Measurements from ENCODE around the gene ABHD17C. TPM values are rescaled to one million over a fixed set of nuclear protein-coding genes. Genes with fewer than 3 reads are reported as not detected.
"Not testable (repeated sequence)": the region's sequence is repeated elsewhere in the genome, so short reads cannot be mapped to it uniquely, and the experiment has no call there.

Gene ABHD17C
- total RNA-seq, 1 experiment from 2014 or later, result 7.2 TPM

- DNase-seq (ENCODE audit: low read depth), result no peak
Measured at GRCh38 chr15:80730926-80731325, 35.8 kb downstream of the ABHD17C start.

- DNase-seq (ENCODE audit: low read depth), result no peak
Measured at GRCh38 chr15:80732167-80732566, 37.1 kb downstream of the ABHD17C start.

GRCh38 chr15:80732818-80733217, 37.7 kb downstream of the ABHD17C start:
- no peak for DNase-seq (ENCODE audit: low read depth)

GRCh38 chr15:80733460-80733859, 38.4 kb downstream of the ABHD17C start:
- no peak for DNase-seq (ENCODE audit: low read depth)

GRCh38 chr15:80735344-80735743, 40.2 kb downstream of the ABHD17C start:
- DNase-seq (ENCODE audit: low read depth), result no peak

- no peak for DNase-seq (ENCODE audit: low read depth)
Measured at GRCh38 chr15:80736560-80736959, 41.5 kb downstream of the ABHD17C start.

DNA sequence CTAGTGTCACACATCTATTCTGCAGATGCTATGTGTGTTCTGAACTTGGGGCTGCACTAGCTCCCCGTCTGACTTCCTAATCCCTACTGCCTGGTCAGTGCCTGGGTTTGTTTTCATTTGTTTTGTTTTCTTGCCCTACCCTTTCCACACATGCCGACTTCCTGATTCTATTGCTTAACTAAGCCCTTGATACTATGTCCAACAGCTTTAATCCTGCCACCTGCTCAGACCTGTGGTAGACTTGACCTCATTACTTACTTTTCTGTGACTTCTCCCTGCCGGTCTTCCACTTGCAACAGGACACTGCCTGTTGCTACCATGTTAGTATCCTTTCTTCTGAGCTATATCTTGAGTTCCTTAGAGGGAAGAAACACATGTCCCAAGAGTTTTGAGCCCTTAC, 44.8 kb downstream of the ABHD17C start:
- DNase-seq (ENCODE audit: low read depth), result no peak

DNA sequence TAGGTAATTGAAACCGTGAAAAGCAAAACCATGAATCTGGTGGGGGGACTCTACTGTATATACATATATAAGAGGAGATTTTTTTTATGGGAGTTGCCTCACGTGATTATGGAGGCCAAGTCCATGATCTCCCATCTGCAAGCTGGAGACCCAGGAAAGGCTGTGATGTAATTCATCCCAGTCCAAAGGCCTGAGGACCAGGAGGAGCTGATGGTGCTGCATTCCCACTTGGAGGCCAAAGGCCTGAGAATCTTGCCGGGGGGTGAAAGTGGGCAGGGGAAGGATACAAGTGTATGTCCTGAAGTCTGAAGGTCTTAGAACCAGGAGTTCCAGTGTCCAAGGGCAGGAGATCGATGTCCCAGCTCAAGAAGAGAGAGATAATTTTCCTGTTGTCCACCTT, 47.0 kb downstream of the ABHD17C start:
- DNase-seq (ENCODE audit: low read depth), result no peak

DNA sequence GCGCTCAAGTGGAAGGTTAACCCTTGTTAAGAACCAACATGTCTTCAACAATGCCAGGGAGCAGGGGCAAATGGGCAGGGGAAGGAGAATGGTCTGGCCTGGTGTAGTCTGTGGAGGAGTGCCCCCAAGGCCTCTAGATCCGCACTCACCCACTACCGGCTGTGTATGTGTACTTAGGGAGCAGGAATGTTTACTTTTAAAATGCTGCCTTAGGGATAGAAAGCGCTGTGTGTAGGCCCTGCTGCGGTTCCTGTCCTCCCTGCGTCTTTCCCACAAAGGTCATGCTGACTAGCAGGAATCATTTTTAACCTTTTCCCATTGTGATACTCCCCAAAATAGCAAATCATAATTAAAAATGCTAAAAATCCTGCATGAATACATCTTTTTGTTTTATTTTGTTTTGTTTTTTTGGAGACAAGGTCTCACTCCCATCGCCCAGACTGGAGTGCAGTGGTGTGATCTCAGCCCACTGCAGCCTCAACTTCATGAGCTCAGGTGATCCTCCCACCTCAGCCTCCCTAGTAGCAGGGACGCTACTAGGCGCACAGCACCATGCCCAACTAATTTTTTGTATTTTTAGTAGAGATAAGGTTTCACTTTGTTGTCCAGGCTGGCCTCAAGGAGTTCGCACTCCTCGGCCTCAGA, 48.2 kb downstream of the ABHD17C start:
- peak; percentile 10 for DNase-seq (ENCODE audit: low read depth)

- DNase-seq (ENCODE audit: low read depth), result no peak
Measured at GRCh38 chr15:80744415-80744814, 49.3 kb downstream of the ABHD17C start.

- DNase-seq (ENCODE audit: low read depth), result peak; percentile 43
Measured at GRCh38 chr15:80744826-80745225, 49.7 kb downstream of the ABHD17C start.

GRCh38 chr15:80745888-80746287, 50.8 kb downstream of the ABHD17C start:
- DNase-seq (ENCODE audit: low read depth), result no peak

- DNase-seq (ENCODE audit: low read depth), result no peak
Measured at GRCh38 chr15:80747317-80748053, 52.4 kb downstream of the ABHD17C start.

GRCh38 chr15:80749589-80749988, 54.5 kb downstream of the ABHD17C start:
- peak; percentile 37 for DNase-seq (ENCODE audit: low read depth)

- no peak for DNase-seq (ENCODE audit: low read depth)
Measured at GRCh38 chr15:80750575-80750974, 55.5 kb downstream of the ABHD17C start.

DNA sequence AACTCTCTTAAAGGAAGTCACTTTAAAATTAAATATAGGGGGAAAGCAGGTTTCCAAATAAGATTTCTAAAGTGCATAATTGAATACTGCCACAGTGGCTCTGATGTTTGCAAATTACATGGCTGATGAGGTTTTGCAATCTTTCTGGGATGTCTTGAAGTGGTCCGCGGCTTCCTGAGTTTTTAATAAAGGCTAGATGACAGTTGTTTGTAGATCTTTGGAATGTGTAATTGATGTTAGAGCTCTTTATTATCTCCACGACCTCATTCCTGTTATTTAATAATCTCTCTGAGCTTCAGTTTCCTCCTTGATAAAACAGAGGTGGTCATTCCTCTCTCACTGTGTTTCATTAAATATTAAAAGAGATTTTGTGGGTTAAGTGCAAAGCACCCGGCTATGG, 57.1 kb downstream of the ABHD17C start:
- no peak for DNase-seq (ENCODE audit: low read depth)

DNA sequence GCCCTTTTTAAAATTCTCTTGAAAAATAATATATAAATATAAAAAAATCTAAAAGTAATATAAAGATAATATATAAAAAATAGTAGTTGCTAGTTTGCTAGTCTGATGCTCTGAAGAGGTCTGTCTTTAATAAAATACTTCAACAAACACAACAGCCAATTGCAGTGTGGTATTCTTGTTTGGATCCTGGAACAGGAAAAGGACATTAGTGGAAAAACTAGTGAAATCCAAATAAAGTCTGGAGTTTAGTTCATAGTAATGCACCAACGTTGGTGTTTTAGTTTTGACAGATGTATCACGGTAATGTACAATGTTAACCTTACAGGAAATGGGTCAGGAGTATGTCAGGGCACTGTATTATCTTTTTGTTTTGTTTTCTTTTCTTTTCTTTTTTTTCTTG, 58.1 kb downstream of the ABHD17C start:
- no peak for DNase-seq (ENCODE audit: low read depth)

GRCh38 chr15:80754014-80754413, 58.9 kb downstream of the ABHD17C start:
- no peak for DNase-seq (ENCODE audit: low read depth)

- DNase-seq (ENCODE audit: low read depth), result no peak
Measured at GRCh38 chr15:80755885-80756284, 60.8 kb downstream of the ABHD17C start.

- no peak for DNase-seq (ENCODE audit: low read depth)
Measured at GRCh38 chr15:80758130-80758745, 63.1 kb downstream of the ABHD17C start.

DNA sequence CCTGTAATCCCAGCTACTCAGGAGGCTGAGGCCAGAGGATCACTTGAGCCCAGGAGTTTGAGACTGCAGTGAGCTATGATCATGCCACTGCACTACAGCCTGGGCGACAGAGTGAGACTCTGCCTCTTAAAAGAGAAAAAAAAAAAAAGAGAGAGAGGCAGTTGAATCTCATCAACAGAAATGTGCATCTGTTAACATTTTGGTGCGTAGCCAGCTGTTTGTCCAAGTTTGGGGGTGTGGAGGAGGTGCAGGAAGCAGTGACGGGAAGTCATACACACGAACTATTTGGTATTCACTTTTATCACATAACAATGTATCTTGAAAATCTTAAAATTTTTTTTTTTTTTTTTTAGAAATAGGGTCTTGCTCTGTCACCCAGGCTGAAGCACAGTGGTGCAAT, 65.8 kb downstream of the ABHD17C start:
- DNase-seq (ENCODE audit: low read depth), result no peak

DNA sequence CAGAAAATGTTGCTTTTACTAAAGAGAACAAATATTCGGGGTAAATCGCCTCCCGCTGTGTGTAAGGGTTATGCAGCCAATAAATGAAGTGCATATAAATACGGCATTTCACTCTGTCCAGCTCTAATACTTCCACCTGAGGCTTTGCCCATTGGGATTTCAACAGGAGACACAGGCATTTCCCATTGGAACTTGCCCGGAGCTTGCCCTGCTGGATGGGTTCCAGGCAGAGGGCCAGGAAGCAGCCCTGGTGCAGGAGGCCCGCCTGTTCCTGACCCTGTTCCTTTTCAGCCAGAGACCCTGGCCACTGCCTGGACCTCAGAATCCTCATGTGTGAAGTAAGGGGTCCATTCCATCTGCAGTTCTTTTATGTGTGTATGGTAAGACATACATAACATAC, 66.6 kb downstream of the ABHD17C start:
- no peak for DNase-seq (ENCODE audit: low read depth)

DNA sequence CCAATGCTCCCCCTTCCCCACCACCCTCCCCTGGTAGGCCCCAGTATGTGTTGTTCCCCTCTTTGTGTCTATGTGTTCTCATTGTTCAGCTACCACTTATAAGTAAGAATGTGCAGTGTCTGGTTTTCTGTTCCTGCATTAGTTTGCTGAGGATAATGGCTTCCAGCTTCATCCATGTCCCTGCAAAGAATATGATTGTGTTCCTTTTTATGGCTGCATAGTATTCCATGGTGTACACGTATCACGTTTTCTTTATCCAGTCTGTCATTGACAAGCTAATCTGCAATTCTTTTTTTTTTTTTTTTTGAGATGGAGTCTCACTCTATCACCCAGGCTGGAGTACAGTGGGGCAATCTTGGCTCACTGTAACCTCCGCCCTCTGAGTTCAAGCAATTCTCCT, 68.1 kb downstream of the ABHD17C start:
- not testable (repeated sequence) for DNase-seq (ENCODE audit: low read depth)

Data from M059J (cell line).